MM.1S (cell line): Measurements from ENCODE around the gene TSC22D4.

Experiments used
- DNase-seq: peaks from one replicate; pipeline ENCODE4 v3.0.0-alpha.2; 2015
- H2AFZ ChIP-seq: fragments of 300-600 bp; sonication (generic); 2 replicates; pipeline ENCODE4 v1.6.0; 2016; ENCODE audit warnings: antibody characterized with exemption, low read length
- H3F3A ChIP-seq: fragments of 300-600 bp; sonication (generic); 2 replicates; pipeline ENCODE4 v1.6.1; 2016; ENCODE audit warnings: mild to moderate bottlenecking, antibody characterized with exemption, low read length, moderate library complexity, mixed read lengths; ENCODE audit not compliant: insufficient read depth
- H3K27ac ChIP-seq: fragments of 300-600 bp; sonication (generic); 2 replicates; pipeline ENCODE4 v1.5.1; 2016; ENCODE audit warnings: mild to moderate bottlenecking, low read length
- H3K27me3 ChIP-seq: fragments of 300-600 bp; sonication (generic); replicated peaks from 2 replicates; pipeline ENCODE4 v1.6.0; 2016; ENCODE audit warnings: low read length; ENCODE audit not compliant: insufficient read depth
- H3K36me3 ChIP-seq: fragments of 300-600 bp; sonication (generic); replicated peaks from 2 replicates; pipeline ENCODE4 v1.6.1; 2016; ENCODE audit warnings: mild to moderate bottlenecking, low read length, mixed read lengths; ENCODE audit not compliant: insufficient read depth
- H3K4me1 ChIP-seq: fragments of 300-600 bp; sonication (generic); 2 replicates; pipeline ENCODE4 v1.6.1; 2016; ENCODE audit warnings: low read length, mixed read lengths
- H3K4me2 ChIP-seq: fragments of 300-600 bp; sonication (generic); 2 replicates; pipeline ENCODE4 v1.6.0; 2016; ENCODE audit warnings: low read depth, low read length
- H3K4me3 ChIP-seq: fragments of 300-600 bp; sonication (generic); 2 replicates; pipeline ENCODE4 v1.5.1; 2016; ENCODE audit warnings: low read length, mixed read lengths
- H3K79me2 ChIP-seq: fragments of 300-600 bp; sonication (generic); 2 replicates; pipeline ENCODE4 v1.6.1; 2016; ENCODE audit warnings: mixed run types, low read length, mixed read lengths
- H3K9ac ChIP-seq: fragments of 300-600 bp; sonication (generic); 2 replicates; pipeline ENCODE4 v1.6.1; 2016; ENCODE audit warnings: low read length, mixed read lengths
- H3K9me2 ChIP-seq: fragments of 300-600 bp; sonication (generic); replicated peaks from 2 replicates; pipeline ENCODE4 v1.6.1; 2016; ENCODE audit warnings: mild to moderate bottlenecking, low read length, mixed read lengths; ENCODE audit not compliant: insufficient read depth
- H3K9me3 ChIP-seq: fragments of 300-600 bp; sonication (generic); replicated peaks from 2 replicates; pipeline ENCODE4 v1.6.1; 2016; ENCODE audit warnings: mild to moderate bottlenecking, low read length, mixed read lengths; ENCODE audit not compliant: insufficient read depth
- H4K20me1 ChIP-seq: fragments of 300-600 bp; sonication (generic); 2 replicates; pipeline ENCODE4 v1.6.1; 2016; ENCODE audit warnings: mild to moderate bottlenecking, low read length, moderate library complexity, mixed read lengths; ENCODE audit not compliant: insufficient read depth
- EZH2 ChIP-seq: fragments of 300-600 bp; sonication (generic); optimal IDR thresholded peaks from 2 replicates; pipeline ENCODE3; 2017; ENCODE audit warnings: low read depth, mild to moderate bottlenecking, antibody characterized with exemption, low read length, mixed read lengths
- EZH2phosphoT487 ChIP-seq: fragments of 300-600 bp; sonication (generic); IDR thresholded peaks from 2 replicates; pipeline ENCODE4 v1.6.1; 2018; ENCODE audit warnings: antibody characterized with exemption, low read length
- TF ChIP-seq, protein P1 (sequence below): fragments of 300-600 bp; sonication (generic); IDR thresholded peaks from 2 replicates; pipeline ENCODE4 v1.5.1; 2016; ENCODE audit warnings: antibody characterized with exemption, low read length, mixed read lengths

The TSC22D4 gene

DNA sequence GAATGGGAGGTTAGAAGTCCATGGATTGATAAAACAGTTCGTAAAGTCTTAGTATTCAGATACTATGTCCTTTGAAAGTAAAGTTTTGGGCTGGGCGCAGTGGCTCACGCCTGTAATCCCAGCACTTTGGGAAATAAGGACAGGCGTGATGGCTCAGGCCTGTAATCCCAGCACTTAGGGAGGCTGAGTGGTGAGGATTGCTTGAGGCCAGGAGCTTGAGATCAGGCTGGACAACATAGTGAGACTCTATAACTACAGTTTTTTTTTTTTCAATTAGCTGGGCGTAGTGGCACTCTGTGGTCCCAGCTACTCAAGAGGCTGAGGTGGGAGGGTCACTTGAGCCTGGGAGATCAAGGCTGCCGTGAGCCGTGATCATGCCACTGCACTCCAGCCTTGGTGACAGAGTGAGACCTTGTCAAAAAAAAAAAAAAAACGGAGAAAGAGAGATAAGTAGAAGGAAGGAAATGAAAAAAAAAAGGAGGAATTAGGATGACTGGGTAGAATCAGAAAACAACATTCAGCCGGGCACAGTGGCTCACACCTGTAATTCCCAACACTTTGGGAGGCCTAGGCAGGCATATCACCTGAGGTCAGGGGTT, 34.3 kb upstream of the TSC22D4 start:
- H4K20me1 ChIP-seq, result no peaks in the 10 kb centered on the region
- H3K9ac ChIP-seq, result no peak overlapping the region
- H3K9me2 ChIP-seq, result no peaks in the 10 kb centered on the region
- no peaks in the 10 kb centered on the region for H3K79me2 ChIP-seq
- no peak for DNase-seq
- no peaks in the 10 kb centered on the region for H3K36me3 ChIP-seq
- 0 out of 2 replicates have a peak, but pooled peaks cover 4% of the 10 kb centered on the region for H3K27me3 ChIP-seq
- no peaks in the 10 kb centered on the region for H3F3A ChIP-seq
- TF ChIP-seq EZH2phosphoT487 (no peak), EZH2 (no peak)
- TF ChIP-seq, protein P1, sequence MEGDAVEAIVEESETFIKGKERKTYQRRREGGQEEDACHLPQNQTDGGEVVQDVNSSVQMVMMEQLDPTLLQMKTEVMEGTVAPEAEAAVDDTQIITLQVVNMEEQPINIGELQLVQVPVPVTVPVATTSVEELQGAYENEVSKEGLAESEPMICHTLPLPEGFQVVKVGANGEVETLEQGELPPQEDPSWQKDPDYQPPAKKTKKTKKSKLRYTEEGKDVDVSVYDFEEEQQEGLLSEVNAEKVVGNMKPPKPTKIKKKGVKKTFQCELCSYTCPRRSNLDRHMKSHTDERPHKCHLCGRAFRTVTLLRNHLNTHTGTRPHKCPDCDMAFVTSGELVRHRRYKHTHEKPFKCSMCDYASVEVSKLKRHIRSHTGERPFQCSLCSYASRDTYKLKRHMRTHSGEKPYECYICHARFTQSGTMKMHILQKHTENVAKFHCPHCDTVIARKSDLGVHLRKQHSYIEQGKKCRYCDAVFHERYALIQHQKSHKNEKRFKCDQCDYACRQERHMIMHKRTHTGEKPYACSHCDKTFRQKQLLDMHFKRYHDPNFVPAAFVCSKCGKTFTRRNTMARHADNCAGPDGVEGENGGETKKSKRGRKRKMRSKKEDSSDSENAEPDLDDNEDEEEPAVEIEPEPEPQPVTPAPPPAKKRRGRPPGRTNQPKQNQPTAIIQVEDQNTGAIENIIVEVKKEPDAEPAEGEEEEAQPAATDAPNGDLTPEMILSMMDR, result no peak
- no peaks in the 10 kb centered on the region for H3K9me3 ChIP-seq
- no peaks in the 10 kb centered on the region for H3K4me1 ChIP-seq
- no peak overlapping the region for H2AFZ ChIP-seq
- H3K4me3 ChIP-seq, result no peak overlapping the region
- no peak overlapping the region for H3K27ac ChIP-seq
- no peak overlapping the region for H3K4me2 ChIP-seq

DNA sequence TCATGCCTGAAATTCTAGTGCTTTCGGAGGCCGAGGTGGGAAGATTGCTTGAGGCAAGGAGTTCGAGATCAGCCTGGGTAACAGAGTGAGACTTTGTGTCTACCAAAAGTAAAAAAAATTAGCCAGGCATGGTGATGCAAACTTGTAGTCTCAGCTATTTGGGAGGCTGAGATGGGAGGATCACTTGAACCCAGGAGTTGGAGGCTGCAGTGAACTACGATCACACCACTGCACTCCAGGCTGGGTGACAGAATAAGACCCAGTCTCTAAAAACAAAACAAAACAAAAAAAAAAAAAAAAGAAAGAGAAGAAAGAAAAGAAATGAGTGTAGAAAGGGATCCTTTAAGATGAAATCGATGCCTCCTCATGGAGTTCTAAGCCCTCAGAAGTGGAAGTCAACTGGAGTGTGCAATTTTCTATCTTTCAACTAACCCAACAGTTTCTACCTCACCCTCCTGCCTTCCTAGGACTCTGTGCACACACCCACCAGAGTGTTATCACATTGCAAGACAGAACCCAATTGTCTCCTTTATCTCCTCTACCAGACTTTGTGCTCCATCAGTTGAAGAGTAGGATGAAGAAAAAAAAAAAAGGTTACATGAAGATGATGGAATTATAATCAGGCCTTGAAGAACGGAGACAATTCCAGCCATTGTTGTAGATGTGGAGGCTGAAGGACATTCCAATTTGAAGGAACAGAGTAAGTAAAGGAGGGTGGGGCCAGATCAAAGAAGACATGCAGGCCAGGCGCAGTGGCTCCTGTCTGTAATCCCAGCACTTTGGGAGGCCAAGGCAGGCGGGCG, 31.6 kb upstream of the TSC22D4 start:
- Histone ChIP-seq H4K20me1 (no peaks in the 10 kb centered on the region), H3K9ac (no peak overlapping the region), H3K4me2 (no peak overlapping the region), H3K4me1 (no peaks in the 10 kb centered on the region), H3K79me2 (no peaks in the 10 kb centered on the region), H3K27ac (no peak overlapping the region), H3K4me3 (no peak overlapping the region), H3K9me2 (no peaks in the 10 kb centered on the region), H2AFZ (no peak overlapping the region), H3K9me3 (no peaks in the 10 kb centered on the region), H3F3A (no peaks in the 10 kb centered on the region), H3K27me3 (peaks cover 4% of the 10 kb centered on the region; the same call in 1 of the 2 replicates), H3K36me3 (no peaks in the 10 kb centered on the region)
- no peak for DNase-seq
- TF ChIP-seq EZH2phosphoT487 (no peak), EZH2 (no peak)
- TF ChIP-seq, protein P1, result no peak

DNA sequence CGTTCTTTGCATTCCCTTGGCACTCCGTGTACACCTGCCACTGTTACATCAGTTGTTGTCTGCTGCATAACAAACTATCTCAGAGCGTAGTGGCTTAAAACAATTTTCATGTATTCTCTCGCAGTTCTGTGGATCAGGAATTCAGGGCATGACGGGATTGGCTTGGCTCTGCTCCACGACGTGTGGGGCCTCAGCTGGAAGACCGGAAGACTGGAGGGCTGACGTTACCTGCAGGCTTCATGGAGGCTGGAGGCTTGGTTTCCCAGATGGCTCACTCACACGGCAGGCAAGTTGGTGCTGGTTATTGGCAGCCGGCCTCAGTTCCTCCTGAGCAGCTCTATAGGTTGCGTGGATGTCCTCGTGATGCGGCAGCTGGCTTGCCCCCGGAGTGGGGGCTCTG, 30.2 kb upstream of the TSC22D4 start:
- Histone ChIP-seq H3K4me3 (no peak overlapping the region), H3K36me3 (no peaks in the 10 kb centered on the region), H3K9me3 (no peaks in the 10 kb centered on the region), H2AFZ (no peak overlapping the region), H3K27ac (no peak overlapping the region), H3K27me3 (peaks cover 4% of the 10 kb centered on the region; the same call in 1 of the 2 replicates), H3K9me2 (no peaks in the 10 kb centered on the region), H3K9ac (no peak overlapping the region), H3K4me1 (no peaks in the 10 kb centered on the region), H4K20me1 (no peaks in the 10 kb centered on the region), H3F3A (no peaks in the 10 kb centered on the region), H3K79me2 (no peaks in the 10 kb centered on the region), H3K4me2 (no peak overlapping the region)
- DNase-seq, result no peak
- TF ChIP-seq EZH2 (no peak), EZH2phosphoT487 (no peak)
- TF ChIP-seq, protein P1, result no peak
